Heart right ventricle (tissue), 16 donors: ENCODE measurements around the gene CST4. TPM values are rescaled to one million over a fixed set of nuclear protein-coding genes. Genes with fewer than 3 reads are reported as not detected.
"Not testable (repeated sequence)": the region's sequence is repeated elsewhere in the genome, so short reads cannot be mapped to it uniquely, and the experiment has no call there.

Source experiments
- ATAC-seq, 8 donors: fragments of 200-7000 bp; cut with Tn5 transposase; one replicate each; pipeline ENCODE4 v1.9.1; 2020; ENCODE audit warnings: mild to moderate bottlenecking in 8 of 8, moderate library complexity in 8 of 8, moderate number of reproducible peaks in 1 of 8
- DNase-seq, 2 donors: peaks; one replicate each; pipeline ENCODE4 v3.0.0-alpha.2; 2020
- H3K27ac ChIP-seq, 10 donors: fragments of 200-600 bp; sonication (generic) in 2 of 10; one replicate each; pipeline versions ENCODE4 v1.5.0 to v1.8.0; 2020 to 2022; ENCODE audit warnings: mild to moderate bottlenecking in 3 of 10
- H3K27me3 ChIP-seq, 7 donors: fragments of 200-600 bp; one replicate each; pipeline ENCODE4 v1.8.0; 2021 to 2022; ENCODE audit warnings: mild to moderate bottlenecking in 2 of 7
- H3K36me3 ChIP-seq, 9 donors: fragments of 200-600 bp; sonication (generic) in 1 of 9; one replicate each; pipeline versions ENCODE4 v1.5.0 to v1.8.0; 2020 to 2022; ENCODE audit warnings: mild to moderate bottlenecking in 2 of 9
- H3K4me1 ChIP-seq, 9 donors: fragments of 200-600 bp; sonication (generic) in 1 of 9; one replicate each; pipeline versions ENCODE4 v1.5.0 to v1.8.0; 2020 to 2022; ENCODE audit warnings: mild to moderate bottlenecking in 4 of 9
- H3K4me3 ChIP-seq, 10 donors: fragments of 200-600 bp; sonication (generic) in 2 of 10; one replicate each; pipeline versions ENCODE4 v1.5.0 to v1.8.0; 2020 to 2022; ENCODE audit warnings: mild to moderate bottlenecking in 7 of 10, moderate library complexity in 2 of 10
- H3K9me3 ChIP-seq, 11 donors: fragments of 200-600 bp in 10 of 11; sonication (generic) in 2 of 11; one replicate each; pipeline versions ENCODE4 v1.5.0 to v1.8.0; 2013 to 2022; ENCODE audit warnings: mild to moderate bottlenecking in 2 of 11, control low read depth in 1 of 11, moderate library complexity in 1 of 11
- WGBS, 2 donors: extraction: QIAGEN DNeasy Blood & Tissue Kit; methylation state at CpG; one replicate each; pipeline ENCODE4 v1.1.7; 2013; ENCODE audit warnings: inconsistent platforms in 1 of 2; 5-methylcytosine and 5-hydroxymethylcytosine counted together
- intact Hi-C, 10 donors: fragments of 100-400 bp; cut with DNase I; formaldehyde crosslinking; loops; one replicate each; pipeline versions ENCODE4 v1.11.1 to v1.14.2; 2022
- polyA plus RNA-seq, 2 donors: library from polyadenylated mRNA; stranded (reverse); fragments of 200-250 nt; gene quantifications; one replicate each; pipeline ENCODE4 v1.2.3, GENCODE V29; 2013
- total RNA-seq, 10 donors: library from RNA; stranded (reverse); fragmentation: NEBNext Ultra II Directional in 3 of 10; extraction: Animal tissue kit (Norgen Biotek cat#: 25700) in 3 of 10; gene quantifications; one replicate each; pipeline versions ENCODE4 v1.2.1 to v1.2.4, GENCODE V29; 2021 to 2023
- TF ChIP-seq, protein P1 (sequence below), 9 donors: fragments of 200-600 bp; sonication (generic) in 2 of 9; IDR thresholded peaks; one replicate each; pipeline versions ENCODE4 v1.5.0 to v1.8.0; 2021 to 2022; ENCODE audit warnings: antibody characterized with exemption in 9 of 9, mild to moderate bottlenecking in 5 of 9, moderate library complexity in 1 of 9
- donor health status: Arrhythmogenic right ventricular cardiomyopathy.
- donor health status: ischemic (EF 13 %, LVEDD 7.1; RV severe dilation, severe dysfunction).
- donor health status: healthy with polysubstance abuse.
- donor health status: DM: no; HTN: yes; CAD: no.
- donor health status: DM: no; HTN: no; CAD: no.
- donor health status: ischemic (EF 25% LVEDD 6.9; RV normal size, moderate dysfunction).
- donor health status: ischemic (EF 25% LVEDD 5.7; RV mildly dilated, moderate dysfunction).
- donor health status: healthy.
- donor health status: DM: yes; HTN: yes; CAD: no.
- donor health status: Ischemic cardiomyopathy.
- donor health status: ischemic (EF 35%, LVEDD 5.7; RV mildly dilated, moderate dysfunction).
- donor health status: nonischemic (EF 11% LVEDD 7.7; RV severe dilation, severe dysfunction).
- donor health status: DM: yes; HTN: yes; CAD: no.
- donor health status: PGD.
- donor health status: ischemic (EF 29% LVEDD 5.4; RV normal size, mild dysfunction).
- donor health status: nonischemic (EF 23%, LVEDD 6.1; RV moderate dilation, normal function).

CST4 gene
- total and polyA plus RNA-seq, 12 donors = not detected

DNA sequence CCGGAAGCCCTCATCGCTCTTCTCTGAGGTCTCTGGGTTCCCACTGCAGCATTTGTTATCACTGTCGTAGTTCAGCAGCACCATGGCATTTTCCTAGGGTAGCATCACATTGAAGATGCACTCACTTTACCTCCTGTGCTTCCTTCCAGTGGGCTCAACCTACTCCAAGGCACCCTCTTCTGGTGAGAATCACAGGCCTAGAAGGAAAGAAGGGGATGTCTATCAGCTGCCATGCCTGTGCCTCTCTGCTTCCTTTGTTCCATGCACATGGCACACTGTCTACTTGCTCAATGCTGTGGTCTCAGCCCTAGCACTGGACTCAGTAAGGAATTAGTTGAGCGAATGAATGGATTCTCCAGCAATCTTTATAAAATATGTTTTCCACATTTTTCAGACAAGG lies 22.6 kb downstream of the CST4 start:
- 76 to 78% methylated on average over 4 of the region's 4 CpGs for WGBS, 2 donors
- Histone ChIP-seq H3K4me3 (no peak overlapping the region), H3K4me1 (peaks cover 0 to 15% (median 0%) of the 10 kb centered on the region in 9 donors), H3K27ac (peak overlapping the region in 2 of 10 donors; percentile 29 to 32), H3K36me3 (no peaks in the 10 kb centered on the region), H3K9me3 (no peaks in the 10 kb centered on the region), H3K27me3 (peaks cover 0 to 5% (median 0%) of the 10 kb centered on the region in 7 donors)
- intact Hi-C loops = loop anchor here in 3 of 10 donors (5.0 to 10.0 kb wide), 3 partner anchors 129 to 331 kb away; no protein-coding TSS in a partner anchor
- TF ChIP-seq, protein P1, sequence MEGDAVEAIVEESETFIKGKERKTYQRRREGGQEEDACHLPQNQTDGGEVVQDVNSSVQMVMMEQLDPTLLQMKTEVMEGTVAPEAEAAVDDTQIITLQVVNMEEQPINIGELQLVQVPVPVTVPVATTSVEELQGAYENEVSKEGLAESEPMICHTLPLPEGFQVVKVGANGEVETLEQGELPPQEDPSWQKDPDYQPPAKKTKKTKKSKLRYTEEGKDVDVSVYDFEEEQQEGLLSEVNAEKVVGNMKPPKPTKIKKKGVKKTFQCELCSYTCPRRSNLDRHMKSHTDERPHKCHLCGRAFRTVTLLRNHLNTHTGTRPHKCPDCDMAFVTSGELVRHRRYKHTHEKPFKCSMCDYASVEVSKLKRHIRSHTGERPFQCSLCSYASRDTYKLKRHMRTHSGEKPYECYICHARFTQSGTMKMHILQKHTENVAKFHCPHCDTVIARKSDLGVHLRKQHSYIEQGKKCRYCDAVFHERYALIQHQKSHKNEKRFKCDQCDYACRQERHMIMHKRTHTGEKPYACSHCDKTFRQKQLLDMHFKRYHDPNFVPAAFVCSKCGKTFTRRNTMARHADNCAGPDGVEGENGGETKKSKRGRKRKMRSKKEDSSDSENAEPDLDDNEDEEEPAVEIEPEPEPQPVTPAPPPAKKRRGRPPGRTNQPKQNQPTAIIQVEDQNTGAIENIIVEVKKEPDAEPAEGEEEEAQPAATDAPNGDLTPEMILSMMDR (IDR thresholded peaks at IDR 0.05) = no peak
- DNase-seq (no peak), ATAC-seq (no peak)

DNA sequence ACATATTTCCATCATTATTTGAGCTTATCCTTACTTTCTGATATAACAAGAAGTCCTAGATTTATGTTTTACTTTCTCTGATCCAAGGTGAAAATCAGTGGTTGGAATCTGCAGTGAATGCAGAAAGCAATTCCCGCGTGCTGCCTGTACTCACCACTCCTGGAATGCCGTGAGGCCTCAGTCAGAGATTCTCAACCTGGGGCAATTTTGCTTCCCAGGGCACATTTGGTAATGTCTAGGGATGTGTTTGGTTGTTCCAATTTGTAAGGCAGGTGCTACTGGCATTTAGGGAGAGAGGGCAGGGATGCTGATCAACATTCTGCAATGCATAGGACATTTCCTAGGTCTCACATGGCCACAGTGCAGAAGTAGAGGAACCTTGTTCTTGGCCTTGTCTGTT lies 23.9 kb downstream of the CST4 start:
- no peak overlapping the region for H3K4me3 ChIP-seq
- intact Hi-C loops = loop anchor here in 3 of 10 donors (5.0 to 10.0 kb wide), 3 partner anchors 130 to 332 kb away; no protein-coding TSS in a partner anchor
- H3K27me3 ChIP-seq = peaks cover 0 to 5% (median 0%) of the 10 kb centered on the region in 7 donors
- H3K36me3 ChIP-seq = no peaks in the 10 kb centered on the region
- TF ChIP-seq, protein P1 (IDR thresholded peaks at IDR 0.05) = no peak
- H3K9me3 ChIP-seq = no peaks in the 10 kb centered on the region
- no peak for DNase-seq
- no peak overlapping the region for H3K27ac ChIP-seq
- 95 to 96% methylated on average over 3 of the region's 3 CpGs for WGBS, 2 donors
- ATAC-seq = no peak
- H3K4me1 ChIP-seq = peaks cover 0 to 25% (median 3%) of the 10 kb centered on the region in 9 donors

DNA sequence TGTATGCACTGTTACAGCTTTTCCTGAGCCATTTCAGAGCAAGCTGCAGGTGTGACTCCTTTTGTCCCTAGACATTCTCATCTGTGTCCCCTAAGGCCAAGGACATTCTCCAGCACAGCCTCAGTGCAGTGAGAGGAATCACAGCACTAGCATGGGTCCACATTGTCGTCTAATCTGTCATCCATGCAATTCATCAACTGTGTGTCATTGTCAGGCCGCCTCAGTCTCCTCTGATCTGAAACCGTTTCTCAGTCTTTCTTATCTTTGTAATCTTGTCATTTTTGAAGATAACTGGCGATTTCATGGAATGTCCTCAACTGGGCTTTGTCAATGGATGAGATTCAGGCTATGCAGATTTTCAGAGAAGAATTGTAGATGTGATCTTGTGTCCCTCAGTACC lies 24.8 kb downstream of the CST4 start:
- peaks cover 0 to 26% (median 3%) of the 10 kb centered on the region in 9 donors for H3K4me1 ChIP-seq
- H3K4me3 ChIP-seq, H3K27ac ChIP-seq, H3K36me3 ChIP-seq, DNase-seq, H3K27me3 ChIP-seq, ATAC-seq, H3K9me3 ChIP-seq: not testable (repeated sequence)
- WGBS, 2 donors = 67 to 70% methylated on average over 4 of the region's 4 CpGs
- intact Hi-C loops = loop anchor here in 1 of 10 donors (10.0 kb wide), 1 partner anchor 131 kb away; no protein-coding TSS in a partner anchor

DNA sequence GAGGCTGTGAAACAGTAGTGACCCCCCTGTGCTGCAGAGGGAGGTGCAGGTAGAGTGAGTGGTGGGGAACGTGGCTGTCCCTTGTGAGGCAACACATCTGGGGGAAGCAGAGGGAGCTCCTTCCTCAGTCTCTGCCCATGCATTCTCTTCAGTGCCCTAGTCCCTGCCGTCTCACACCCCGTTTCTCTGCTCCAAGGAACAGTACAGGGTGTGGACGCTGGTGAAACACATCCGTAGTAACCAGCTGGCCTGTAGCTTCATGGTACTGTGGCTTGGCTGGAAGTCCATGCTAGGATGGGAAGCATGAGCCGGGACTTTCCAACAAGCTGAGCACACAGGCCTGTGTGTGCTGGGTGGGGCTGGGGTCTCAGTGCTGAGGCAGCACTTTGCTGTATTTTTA lies 25.7 kb downstream of the CST4 start:
- DNase-seq (no peak), ATAC-seq (peak in 2 of 8 donors; percentile 19 to 49)
- peaks cover 0 to 4% (median 0%) of the 10 kb centered on the region in 7 donors for H3K27me3 ChIP-seq
- no peak overlapping the region for H3K27ac ChIP-seq
- no peaks in the 10 kb centered on the region for H3K9me3 ChIP-seq
- H3K4me3 ChIP-seq = no peak overlapping the region
- H3K4me1 ChIP-seq = peaks cover 0 to 25% (median 3%) of the 10 kb centered on the region in 9 donors
- H3K36me3 ChIP-seq = no peaks in the 10 kb centered on the region
- 71 to 74% methylated on average over 6 of the region's 6 CpGs for WGBS, 2 donors
- intact Hi-C loops = loop anchor here in 1 of 10 donors (10.0 kb wide), 1 partner anchor 132 kb away; no protein-coding TSS in a partner anchor
- TF ChIP-seq, protein P1 (IDR thresholded peaks at IDR 0.05) = no peak

DNA sequence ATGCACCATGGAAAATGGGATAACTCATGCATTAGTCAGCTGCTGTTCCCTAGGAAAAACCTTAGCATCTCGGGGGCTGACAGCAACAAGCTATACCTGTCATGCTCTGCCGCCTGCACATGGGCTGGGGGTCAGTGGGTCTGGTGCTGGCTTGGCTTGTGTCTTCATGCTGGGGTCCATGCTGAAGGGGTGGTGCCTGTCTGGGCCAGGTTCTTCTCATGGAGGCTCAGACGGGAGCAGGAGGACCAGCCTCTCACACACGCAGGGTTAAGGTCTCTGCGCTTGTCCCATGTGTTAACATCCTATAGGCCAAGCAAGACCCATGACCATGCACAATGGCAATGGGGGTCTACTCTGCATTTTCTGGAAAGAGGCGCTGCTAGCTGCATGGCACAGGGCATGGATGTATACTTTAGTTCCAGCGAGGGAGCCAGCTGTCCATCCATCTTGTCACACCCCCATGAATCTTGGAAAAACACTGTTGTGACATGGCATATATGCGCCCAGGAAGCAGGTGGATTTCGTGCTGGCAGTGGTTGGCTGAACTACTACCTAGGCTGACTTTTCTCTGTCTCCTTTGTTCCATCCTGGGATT lies 26.5 kb downstream of the CST4 start:
- ATAC-seq = no peak
- TF ChIP-seq, protein P1 (IDR thresholded peaks at IDR 0.05) = no peak
- no peaks in the 10 kb centered on the region for H3K36me3 ChIP-seq
- intact Hi-C loops = loop anchor here in 1 of 10 donors (10.0 kb wide), 1 partner anchor 132 kb away; no protein-coding TSS in a partner anchor
- no peaks in the 10 kb centered on the region for H3K9me3 ChIP-seq
- WGBS, 2 donors = 93 to 94% methylated on average over 9 of the region's 9 CpGs
- H3K27ac ChIP-seq = no peak overlapping the region
- peaks cover 0 to 20% (median 3%) of the 10 kb centered on the region in 9 donors for H3K4me1 ChIP-seq
- no peak overlapping the region for H3K4me3 ChIP-seq
- no peak for DNase-seq
- no peaks in the 10 kb centered on the region for H3K27me3 ChIP-seq
